Right ventricle myocardium inferior (tissue), 1 donor: ENCODE results near the gene SETD5. TPM values are rescaled to one million over a fixed set of nuclear protein-coding genes. Genes with fewer than 3 reads are reported as not detected.
"Not testable (repeated sequence)": the region's sequence is repeated elsewhere in the genome, so short reads cannot be mapped to it uniquely, and the experiment has no call there.

Experiments used
- ATAC-seq: fragments of 200-7000 bp; cut with Tn5 transposase; one replicate; pipeline ENCODE4 v1.9.1; 2020; ENCODE audit warnings: mild to moderate bottlenecking, moderate library complexity
- DNase-seq: peaks from one replicate; pipeline ENCODE4 v3.0.0; 2021; ENCODE audit errors: missing footprints
- intact Hi-C: fragments of 100-400 bp; cut with DNase I; formaldehyde crosslinking; loops from one replicate; pipeline ENCODE4 v1.11.0; 2022
- total RNA-seq: library from RNA; stranded (reverse); fragmentation: NEBNext Ultra II Directional; extraction: Animal tissue kit (Norgen Biotek cat#: 25700); gene quantifications from one replicate; pipeline ENCODE4 v1.2.1, GENCODE V29; 2021
- donor health status: DM: no; HTN: yes; CAD: no; lungs with severe emphysema.

The SETD5 gene
- total RNA-seq, 1 donor from 2014 or later = 51.6 TPM

- intact Hi-C loops = no loop called here
These were observed 37.9 kb downstream of the SETD5 start for GRCh38 chr3:9435316-9435715.

DNA sequence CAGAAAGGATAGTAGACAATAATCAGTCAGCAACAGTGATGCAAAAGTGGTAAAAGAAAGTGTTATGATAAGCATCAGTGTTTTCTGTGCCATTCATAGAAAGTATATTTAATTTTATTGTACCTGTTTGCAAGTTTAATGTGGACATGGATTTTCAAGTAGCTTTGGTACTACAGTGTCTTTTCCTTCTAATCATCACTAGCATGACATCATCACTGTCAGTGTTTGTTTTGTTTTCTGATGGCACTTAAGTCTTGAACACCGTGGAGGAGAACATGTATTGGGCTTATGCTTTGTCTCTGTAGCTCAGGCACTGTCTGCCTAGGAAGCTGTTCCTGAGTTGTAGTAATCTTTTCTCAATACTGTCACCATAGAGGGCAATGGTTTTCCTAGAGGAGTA, 41.9 kb downstream of the SETD5 start:
- ATAC-seq (no peak), DNase-seq (no peak)
- intact Hi-C loops = no loop called here

More at GRCh38 chr3:9435316-9435715, 37.9 kb downstream of the SETD5 start:
- DNase-seq (no peak), ATAC-seq (no peak)

- intact Hi-C loops = no loop called here
- DNase-seq = no peak
- ATAC-seq = no peak
These were observed 44.2 kb downstream of the SETD5 start for GRCh38 chr3:9441501-9442221.

- intact Hi-C loops = no loop called here
These were observed 50.7 kb downstream of the SETD5 start for GRCh38 chr3:9448071-9448470.

DNA sequence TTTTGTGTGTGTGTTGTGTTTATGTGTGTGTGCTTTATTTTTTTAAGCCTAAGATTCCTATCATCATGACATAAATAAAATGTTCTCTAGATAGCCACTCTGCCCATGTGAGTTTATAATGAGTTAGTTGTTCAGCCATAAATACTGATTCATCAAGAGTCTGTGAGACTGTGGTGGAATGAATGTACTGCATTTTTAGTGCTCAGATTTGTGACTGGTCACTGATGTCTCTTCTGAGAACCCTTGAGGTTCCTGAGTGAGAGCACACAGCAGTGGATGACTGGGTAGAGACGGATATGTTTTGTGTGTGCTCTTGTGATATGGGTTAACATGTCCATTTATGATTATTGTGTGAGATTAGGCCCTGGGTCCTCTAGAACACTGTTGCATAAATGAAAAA, 51.2 kb downstream of the SETD5 start:
- intact Hi-C loops = no loop called here
- DNase-seq (no peak), ATAC-seq (no peak)

More at GRCh38 chr3:9448071-9448470, 50.7 kb downstream of the SETD5 start:
- no peak for DNase-seq
- no peak for ATAC-seq

- no peak for DNase-seq
- intact Hi-C loops = no loop called here
- no peak for ATAC-seq
These were observed 52.7 kb downstream of the SETD5 start for GRCh38 chr3:9450126-9450525.

GRCh38 chr3:9450991-9451390, 53.6 kb downstream of the SETD5 start:
- DNase-seq (no peak), ATAC-seq (no peak)
- intact Hi-C loops = no loop called here

DNA sequence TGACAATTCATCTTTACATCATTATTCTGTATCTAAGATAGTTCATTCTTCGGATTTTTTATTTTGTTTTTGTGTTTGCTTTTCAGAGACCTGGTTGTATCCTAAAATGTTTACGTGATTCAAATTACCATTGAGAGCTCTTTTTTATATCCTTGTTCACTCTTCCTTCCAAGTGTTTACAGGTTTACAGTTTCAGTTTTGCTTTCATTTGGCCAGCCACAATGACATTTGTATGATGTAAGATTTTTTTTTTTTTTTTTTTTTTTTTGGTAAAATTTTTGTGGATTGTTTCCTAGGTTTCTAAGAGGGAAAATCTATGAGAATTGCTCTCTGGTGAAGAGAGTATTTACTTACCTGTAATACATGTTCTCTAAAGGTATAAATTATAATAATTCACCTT, 55.0 kb downstream of the SETD5 start:
- no peak for DNase-seq
- intact Hi-C loops = no loop called here
- no peak for ATAC-seq

- no peak for DNase-seq
- ATAC-seq = no peak
- intact Hi-C loops = no loop called here
These were observed 58.2 kb downstream of the SETD5 start for GRCh38 chr3:9455596-9456131.

DNA sequence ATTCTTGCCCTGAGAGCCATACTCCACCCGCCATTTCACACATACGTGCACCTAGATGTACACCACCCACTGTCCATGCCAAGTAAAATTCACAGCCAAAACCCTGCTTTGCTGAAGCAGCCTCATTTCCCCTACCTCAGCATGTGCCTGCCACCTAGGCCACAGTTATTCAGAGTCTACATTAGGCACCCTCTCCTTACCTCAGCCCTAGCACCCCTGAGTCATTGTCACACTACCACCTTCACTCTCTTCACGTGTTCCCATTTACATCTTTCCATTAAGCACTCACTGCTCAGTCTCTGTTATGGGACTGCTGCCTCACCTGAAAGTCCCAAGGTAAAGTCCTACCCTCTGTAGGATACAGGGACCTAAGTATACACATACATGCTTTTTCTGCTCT, 70.0 kb downstream of the SETD5 start:
- ATAC-seq = no peak

DNA sequence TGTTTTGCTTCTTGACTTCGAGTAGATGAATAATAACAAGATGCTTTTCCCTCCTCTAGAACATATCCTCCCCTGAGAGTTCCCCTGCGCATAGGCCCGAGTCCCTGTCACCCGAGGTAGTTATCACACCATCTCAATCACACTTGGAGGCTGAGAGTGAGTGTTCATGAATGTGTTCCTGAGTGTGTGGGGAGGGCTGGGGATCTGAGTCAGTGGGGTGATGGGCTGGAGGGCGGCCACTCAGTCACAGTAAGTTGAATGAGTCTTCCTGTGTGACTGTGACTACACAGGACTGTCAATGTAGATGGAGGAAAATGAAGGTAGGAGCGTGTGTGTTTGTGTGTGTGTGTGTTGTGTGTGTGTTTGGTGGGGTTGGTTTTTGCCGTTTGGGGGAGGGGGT, 71.0 kb downstream of the SETD5 start:
- intact Hi-C loops = no loop called here
- ATAC-seq (no peak), DNase-seq (no peak)

More for the DNA sequence above, 70.0 kb downstream of the SETD5 start:
- no peak for DNase-seq
- intact Hi-C loops = no loop called here

DNA sequence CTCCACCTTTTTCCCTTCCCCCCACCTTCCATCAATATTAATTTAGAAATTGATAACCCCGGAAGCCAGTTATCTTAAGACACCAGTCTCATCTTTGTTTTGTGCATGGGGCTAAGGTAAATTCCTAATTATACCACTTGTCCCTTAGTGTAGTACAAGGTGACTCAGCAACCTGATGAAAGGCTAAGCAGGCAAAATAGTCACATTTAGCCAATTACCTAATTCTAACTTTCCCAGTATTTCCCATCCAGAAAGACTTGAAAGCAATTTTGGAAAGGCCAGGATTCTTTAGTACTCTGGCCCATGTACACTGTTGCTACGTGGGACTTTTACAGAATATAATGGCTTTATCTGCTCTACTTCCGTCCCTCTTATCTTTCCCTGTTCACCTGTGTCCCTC, 72.6 kb downstream of the SETD5 start:
- DNase-seq (no peak), ATAC-seq (no peak)
- intact Hi-C loops = no loop called here

DNA sequence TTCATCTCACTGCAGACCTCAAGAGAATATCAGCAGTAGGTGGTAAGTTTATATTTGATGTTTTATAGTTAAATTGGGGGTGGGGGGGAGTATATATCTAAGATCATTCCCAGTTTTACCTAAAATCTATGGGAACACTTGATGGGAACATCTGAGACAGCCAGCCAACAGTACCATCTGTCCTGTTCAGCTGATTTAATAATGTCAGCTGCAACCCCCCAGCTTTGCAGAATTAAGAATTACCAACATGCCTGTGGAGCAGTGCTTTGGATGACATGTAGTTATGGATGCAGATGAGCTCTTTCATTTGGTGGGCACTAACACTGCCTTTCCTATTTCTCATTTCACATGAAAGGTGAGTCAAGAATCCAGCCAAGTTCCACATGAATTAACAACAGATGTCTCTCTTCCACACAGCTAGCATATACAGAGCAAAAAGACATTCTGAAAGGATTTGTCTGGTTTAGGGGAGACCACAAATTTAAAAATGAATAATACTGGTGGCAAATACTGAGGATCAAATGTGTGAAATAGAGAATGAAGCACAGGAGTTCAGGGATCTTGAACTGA, 76.2 kb downstream of the SETD5 start:
- intact Hi-C loops = no loop called here
- DNase-seq (no peak), ATAC-seq (no peak)

DNA sequence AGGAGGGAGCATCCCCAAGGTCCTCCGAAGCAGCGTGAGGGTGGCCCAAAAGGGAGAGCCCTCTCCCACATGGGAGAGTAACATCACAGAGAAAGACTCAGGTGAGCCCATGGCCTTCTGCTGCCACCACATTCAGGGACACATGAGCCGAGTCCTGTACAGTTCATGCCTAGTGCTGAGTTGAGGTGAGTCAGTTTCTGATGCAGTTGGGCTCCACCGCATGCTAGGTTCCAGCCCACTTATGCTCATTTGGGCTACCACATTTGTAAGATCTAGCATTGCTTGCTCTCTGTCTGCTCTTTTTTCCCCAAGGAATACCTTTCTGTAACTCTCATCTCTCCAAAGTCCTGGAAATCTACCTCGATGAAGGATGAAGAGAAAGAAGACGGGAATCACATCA, 77.1 kb downstream of the SETD5 start:
- DNase-seq (no peak), ATAC-seq (no peak)
- intact Hi-C loops = no loop called here

DNA sequence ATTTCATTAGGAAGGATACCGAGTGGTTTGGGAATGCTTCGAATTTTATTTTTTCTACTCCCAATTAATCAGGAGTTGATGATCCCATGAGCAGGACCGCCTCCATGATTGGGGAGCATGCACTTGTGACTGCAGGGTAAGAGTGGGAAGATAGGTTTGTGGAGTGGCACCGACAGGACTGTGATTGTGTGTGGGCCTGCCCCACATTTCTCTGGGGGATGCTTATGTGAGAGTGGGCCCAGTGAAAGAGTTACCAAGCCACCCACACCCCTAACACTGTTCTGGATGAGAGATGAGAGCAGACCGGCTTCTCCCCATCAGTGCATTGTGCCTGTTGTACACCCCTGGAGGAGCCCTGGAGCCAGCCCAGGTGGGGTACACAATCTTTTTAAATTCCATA, 79.5 kb downstream of the SETD5 start:
- DNase-seq (no peak), ATAC-seq (no peak)
- intact Hi-C loops = no loop called here

- intact Hi-C loops = no loop called here
- DNase-seq (no peak), ATAC-seq (no peak)
These were observed 82.8 kb downstream of the SETD5 start for GRCh38 chr3:9480265-9480664.

- DNase-seq (no peak), ATAC-seq (no peak)
- intact Hi-C loops = no loop called here
These were observed 87.8 kb downstream of the SETD5 start for GRCh38 chr3:9485248-9485647.

DNA sequence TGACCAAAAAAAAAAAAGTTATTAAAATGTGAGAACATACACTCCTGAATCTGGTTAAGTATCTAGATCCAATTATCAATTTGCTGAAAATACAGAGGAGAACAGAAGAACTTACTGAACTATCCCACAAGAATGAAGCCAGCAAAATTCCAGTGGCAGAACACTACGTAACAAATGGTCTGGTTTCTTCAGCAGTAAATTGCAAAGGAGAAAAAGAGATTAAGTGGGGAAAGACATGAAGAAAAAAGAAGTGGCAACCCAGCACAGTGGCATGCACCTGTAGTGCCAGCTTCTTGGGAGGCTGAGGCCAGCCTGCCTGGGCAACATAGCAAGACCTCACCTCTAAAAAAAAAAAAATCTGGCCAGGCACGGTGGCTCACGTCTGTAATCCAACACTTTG, 94.1 kb downstream of the SETD5 start:
- intact Hi-C loops = no loop called here
- ATAC-seq (no peak), DNase-seq (no peak)

GRCh38 chr3:9494036-9494435, 96.6 kb downstream of the SETD5 start:
- ATAC-seq, intact Hi-C loops: not testable (repeated sequence)

GRCh38 chr3:9496893-9497292, 99.5 kb downstream of the SETD5 start:
- no peak for ATAC-seq
- DNase-seq = no peak
- intact Hi-C loops = no loop called here

More at GRCh38 chr3:9494036-9494435, 96.6 kb downstream of the SETD5 start:
- DNase-seq = not testable (repeated sequence)
